GM04504 (cell line): ENCODE measurements around the gene NAV2.
A peak's percentile ranks its signal among the peaks of the same experiment; 100 is the strongest.

ENCODE experiments used
- DNase-seq: peaks from one replicate; pipeline ENCODE4 v3.0.0-alpha.2; 2012; ENCODE audit warnings: low read depth

Gene NAV2

DNA sequence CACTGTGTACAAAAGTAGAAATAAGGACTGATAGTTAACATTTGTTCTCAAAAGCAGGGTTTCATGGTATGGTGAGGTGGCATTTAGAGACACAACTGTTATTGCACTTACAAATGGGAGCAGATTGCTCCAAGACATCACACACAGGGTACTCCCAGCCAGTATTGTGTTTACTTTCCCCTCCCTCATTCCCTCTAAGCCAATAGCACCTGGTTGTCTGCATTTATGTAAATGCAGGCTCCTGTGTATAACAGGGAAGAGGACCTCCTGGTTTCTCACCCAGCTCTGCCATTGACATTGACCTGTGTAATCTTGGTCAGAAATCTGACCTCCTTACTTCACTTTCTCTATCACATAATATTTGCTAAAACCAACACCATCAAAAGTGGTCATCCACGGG, 154.4 kb downstream of the NAV2 start:
- DNase-seq, result no peak

- peak; percentile 82 for DNase-seq
Observed at GRCh38 chr11:19868281-19868821, 155.7 kb downstream of the NAV2 start.

GRCh38 chr11:19868871-19869270, 156.2 kb downstream of the NAV2 start:
- DNase-seq, result no peak

- no peak for DNase-seq
Observed at GRCh38 chr11:19869466-19869865, 156.8 kb downstream of the NAV2 start.

DNA sequence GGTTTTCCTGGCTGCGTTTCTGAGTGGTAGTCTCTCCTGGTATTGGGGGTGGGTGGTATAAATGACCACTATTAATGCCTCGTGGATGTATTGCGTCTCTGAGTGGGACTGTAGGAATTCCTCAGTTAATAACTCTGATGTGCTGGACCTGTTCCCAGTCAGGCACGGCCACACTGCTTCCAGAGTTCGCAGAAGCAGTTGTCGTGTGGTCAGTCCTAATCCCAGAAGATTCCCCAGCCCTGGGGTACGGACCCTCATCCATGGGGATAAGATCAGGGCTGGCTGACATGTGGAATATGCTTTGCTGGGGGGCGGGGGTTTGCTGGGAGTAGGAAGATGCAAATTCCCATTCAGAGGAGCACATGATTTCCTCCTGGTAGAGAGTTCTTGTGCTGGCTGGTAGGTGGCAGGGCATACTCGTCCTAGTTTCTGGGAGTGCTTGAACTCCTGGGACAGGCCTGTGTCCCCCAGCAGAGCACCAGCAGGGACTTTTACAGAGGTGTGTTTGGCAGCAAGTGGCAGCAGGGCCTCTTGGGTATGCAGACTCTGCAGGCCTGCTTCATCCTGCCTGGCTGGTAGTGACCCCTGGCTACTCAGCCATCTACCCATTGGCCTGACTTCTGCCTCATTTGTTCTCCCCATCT, 157.4 kb downstream of the NAV2 start:
- no peak for DNase-seq

DNA sequence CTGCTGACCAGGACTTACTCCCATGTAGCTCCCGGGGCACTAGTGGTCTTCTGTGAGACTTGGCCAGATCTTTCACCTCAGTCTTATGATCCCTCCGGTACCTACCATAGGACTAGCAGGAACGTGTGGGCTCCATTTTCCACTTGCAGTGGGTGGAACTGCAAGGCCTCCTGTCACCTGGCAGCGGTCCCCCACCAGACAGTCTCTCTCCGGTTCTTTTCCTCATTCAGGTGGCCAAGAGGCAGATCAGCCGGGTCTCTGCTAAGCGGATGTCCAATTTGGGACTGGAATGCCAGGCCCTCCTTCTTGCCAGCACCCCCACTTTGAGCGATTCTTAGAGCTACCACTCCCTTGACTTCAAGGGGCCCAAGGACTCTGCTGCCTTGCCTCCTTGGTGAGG, 158.9 kb downstream of the NAV2 start:
- DNase-seq, result no peak

GRCh38 chr11:19872512-19873145, 160.0 kb downstream of the NAV2 start:
- no peak for DNase-seq

DNA sequence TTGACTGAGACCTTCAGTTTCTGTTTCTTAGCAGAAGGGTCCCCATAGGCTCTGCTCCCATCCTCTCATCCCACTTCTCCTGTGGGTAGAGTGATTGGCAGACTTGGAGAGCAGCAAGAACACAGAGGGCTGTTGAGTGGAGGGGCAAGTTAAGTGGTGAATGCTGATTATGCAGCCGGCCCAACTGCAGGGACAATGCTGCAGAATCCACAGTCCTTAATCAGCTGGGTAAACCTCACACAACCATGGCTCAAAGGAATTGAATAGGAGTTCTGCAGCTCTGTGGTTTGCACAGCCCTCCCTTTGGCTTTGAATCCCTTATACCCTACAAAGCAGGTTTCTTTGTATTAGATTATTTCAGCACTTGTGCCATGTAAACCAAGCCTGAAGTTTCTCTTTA, 161.1 kb downstream of the NAV2 start:
- DNase-seq, result no peak

GRCh38 chr11:19874266-19874665, 161.6 kb downstream of the NAV2 start:
- DNase-seq, result no peak

GRCh38 chr11:19876750-19877149, 164.1 kb downstream of the NAV2 start:
- no peak for DNase-seq

DNA sequence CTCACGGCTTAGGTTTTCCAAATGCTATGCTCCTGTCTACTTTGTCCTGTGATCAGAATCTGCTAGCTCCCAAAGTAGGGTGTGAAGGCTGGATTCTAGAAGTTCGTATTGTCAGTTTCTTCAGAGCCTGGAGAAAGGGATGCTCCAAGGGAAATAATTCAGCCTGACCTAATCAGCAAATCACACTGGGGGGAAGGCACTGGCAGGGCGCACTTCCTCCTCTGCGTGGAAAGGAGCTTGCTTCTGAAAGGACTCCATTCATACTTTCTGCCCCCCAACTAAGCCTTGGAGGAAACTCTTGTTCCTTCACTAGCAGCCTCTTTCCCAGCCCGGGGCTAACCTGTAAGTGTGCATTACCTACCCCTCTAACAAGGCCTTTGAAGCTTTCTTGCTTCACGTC, 165.9 kb downstream of the NAV2 start:
- no peak for DNase-seq

- no peak for DNase-seq
Observed at GRCh38 chr11:19879307-19880087, 166.9 kb downstream of the NAV2 start.

GRCh38 chr11:19880088-19880345, 167.4 kb downstream of the NAV2 start:
- no peak for DNase-seq

DNA sequence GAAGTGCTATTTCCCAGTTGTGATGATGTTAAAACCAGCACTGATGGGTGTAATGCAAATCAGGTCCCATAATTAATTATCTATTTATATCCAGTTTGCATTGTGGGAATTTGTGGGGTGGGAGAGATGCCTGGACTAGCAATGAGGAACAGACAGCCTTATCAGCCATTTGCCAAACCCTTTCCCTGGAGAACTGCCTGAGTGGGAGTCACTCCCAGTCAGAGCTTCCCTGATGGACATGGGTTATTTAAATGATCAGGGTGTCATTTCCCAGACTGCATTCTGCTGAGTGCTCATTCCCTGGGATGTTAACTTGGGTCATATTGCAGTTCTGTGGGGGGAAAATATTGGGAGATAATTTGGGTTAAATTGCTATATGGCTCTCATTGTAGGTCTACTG, 168.5 kb downstream of the NAV2 start:
- DNase-seq, result no peak

DNA sequence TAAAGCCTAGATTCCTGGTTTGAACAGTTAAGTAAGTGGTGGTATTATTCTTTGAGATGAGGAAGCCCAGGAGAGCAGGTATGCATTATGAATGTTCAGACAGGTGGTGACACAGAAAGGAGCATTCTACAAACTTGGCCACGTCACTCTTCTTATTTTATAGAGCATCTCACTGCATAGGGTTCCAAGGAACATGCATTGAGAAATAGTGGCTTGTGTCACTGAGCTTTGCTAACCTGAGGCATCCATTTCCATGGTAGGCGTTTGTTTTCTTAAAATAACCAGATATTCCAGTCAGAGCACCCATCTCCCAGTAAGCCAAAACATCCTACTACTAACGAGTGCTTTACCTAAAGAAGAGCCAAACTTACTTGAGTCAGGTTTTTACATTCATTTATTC, 169.7 kb downstream of the NAV2 start:
- no peak for DNase-seq

DNA sequence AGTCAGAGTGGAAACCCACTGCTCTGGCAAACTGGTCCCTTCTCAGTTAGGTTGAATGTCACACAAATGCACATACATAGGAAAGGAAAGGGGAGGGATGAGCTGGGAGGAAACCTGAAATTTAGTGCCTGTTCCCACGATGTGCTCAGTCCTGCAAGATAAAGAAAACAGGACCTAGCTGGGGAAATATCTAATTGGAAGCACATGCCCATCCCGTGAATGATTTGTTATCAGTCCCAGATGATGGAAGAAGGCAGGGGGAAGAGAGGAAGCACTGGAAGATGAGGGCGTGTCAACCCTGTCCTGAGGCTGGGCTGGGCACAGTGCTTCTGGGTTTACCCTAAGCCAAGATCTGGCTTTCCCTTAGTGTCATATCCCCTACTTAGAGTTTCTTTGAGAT, 173.9 kb downstream of the NAV2 start:
- DNase-seq, result no peak

- no peak for DNase-seq
Observed at GRCh38 chr11:19887842-19888241, 175.2 kb downstream of the NAV2 start.

DNA sequence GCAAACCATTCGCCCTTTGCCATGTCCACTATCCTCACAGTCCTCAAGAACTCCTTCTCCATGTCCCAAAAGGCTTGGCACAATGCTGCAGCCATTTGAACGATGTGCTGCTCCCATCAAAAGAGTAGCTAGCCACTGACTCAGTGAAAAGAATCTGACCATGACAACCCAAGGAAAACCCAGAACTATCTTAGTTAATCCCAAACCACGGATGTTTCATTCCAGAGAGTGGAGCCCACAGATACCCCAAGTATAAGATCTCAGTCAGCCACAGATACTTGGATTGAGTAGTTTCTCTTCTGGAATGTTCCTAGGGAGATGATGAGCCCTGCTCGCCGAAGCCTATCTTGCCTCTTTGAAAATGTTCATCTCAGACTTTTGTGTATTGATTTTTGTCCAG, 176.9 kb downstream of the NAV2 start:
- no peak for DNase-seq

- DNase-seq, result peak; percentile 71
Observed at GRCh38 chr11:19890308-19890707, 177.7 kb downstream of the NAV2 start.

DNA sequence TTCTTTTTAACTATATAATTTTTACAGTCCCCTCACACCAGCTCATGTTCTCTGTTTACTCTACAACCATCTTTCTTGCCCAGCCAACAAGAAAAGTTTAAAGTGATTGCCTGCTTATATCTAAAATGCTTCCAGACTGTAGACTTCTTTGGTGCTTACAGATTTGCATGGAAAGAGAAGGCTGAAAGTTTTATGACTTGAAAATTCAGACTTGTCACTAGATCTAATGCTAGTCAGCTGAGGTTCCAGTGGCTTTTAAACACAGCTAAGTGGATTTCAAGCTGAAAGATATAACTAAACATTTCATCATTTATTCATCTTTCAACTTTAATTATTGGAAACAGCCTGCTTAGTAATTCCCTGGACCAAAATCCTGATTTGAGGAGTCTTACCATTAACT, 178.4 kb downstream of the NAV2 start:
- no peak for DNase-seq

GRCh38 chr11:19892387-19892786, 179.8 kb downstream of the NAV2 start:
- no peak for DNase-seq

DNA sequence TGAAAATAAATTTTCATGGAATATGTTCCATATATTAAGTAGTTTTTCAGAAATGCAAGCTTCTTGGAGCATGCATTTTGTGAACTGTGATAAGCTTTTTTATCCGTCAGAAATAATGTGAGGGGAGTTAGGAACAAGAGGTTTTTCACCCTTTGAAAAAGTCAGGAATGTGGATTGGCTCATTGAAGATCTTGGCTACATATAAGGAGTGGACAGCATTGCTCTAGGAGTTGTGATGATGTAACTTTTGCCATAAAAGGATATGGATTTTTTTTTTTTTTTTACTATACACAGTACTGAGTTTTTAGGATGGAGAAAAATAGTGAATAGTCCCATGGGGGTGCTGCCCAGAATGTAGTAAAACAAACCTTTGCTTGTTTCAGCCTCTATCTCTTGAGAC, 180.2 kb downstream of the NAV2 start:
- no peak for DNase-seq

DNA sequence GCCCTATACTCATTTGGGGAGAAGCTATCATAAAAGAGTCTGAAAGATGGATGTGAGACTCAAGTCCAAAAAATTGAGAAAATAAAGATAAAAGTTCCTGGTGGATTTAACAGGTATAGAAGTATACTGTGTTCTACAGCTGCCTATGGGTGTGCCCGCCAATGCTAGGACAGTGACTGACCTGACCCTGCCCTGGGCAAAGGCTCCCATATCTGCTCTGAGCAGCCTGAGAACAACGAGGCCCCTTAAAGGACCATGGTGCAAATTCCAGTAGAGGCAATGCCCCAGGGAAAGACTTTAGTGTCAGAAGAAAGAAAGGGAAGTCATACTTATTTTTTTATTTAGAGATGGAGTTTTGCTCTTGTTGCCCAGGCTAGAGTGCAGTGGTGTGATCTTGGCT, 181.8 kb downstream of the NAV2 start:
- no peak for DNase-seq
